GM19397 (cell line): ENCODE measurements around the gene FMNL2.
"Not testable (repeated sequence)": the region's sequence is repeated elsewhere in the genome, so short reads cannot be mapped to it uniquely, and the experiment has no call there.

Source experiments
- ATAC-seq: cut with Tn5 transposase; IDR thresholded peaks from one replicate; pipeline ENCODE4 v1.9.1; 2021; ENCODE audit warnings: mild to moderate bottlenecking, moderate library complexity; ENCODE audit not compliant: unreplicated experiment

Gene FMNL2

GRCh38 chr2:152372438-152372984 is 37.5 kb downstream of the FMNL2 start:
- ATAC-seq: no peak

- no peak for ATAC-seq
These were observed 40.2 kb downstream of the FMNL2 start for GRCh38 chr2:152375174-152375573.

- no peak for ATAC-seq
These were observed 41.4 kb downstream of the FMNL2 start for GRCh38 chr2:152376385-152376784.

- no peak for ATAC-seq
These were observed 42.0 kb downstream of the FMNL2 start for GRCh38 chr2:152376968-152377367.

- ATAC-seq: no peak
These were observed 44.1 kb downstream of the FMNL2 start for GRCh38 chr2:152379089-152379488.

- no peak for ATAC-seq
These were observed 45.5 kb downstream of the FMNL2 start for GRCh38 chr2:152380261-152381055.

GRCh38 chr2:152383702-152384101 is 48.7 kb downstream of the FMNL2 start:
- ATAC-seq: no peak

- ATAC-seq: no peak
These were observed 50.0 kb downstream of the FMNL2 start for GRCh38 chr2:152384992-152385391.

- ATAC-seq: no peak
These were observed 50.7 kb downstream of the FMNL2 start for GRCh38 chr2:152385650-152386049.

GRCh38 chr2:152386266-152386665 is 51.3 kb downstream of the FMNL2 start:
- ATAC-seq: no peak

GRCh38 chr2:152387041-152387440 is 52.1 kb downstream of the FMNL2 start:
- no peak for ATAC-seq

GRCh38 chr2:152388269-152388668 is 53.3 kb downstream of the FMNL2 start:
- not testable (repeated sequence) for ATAC-seq

- no peak for ATAC-seq
These were observed 54.5 kb downstream of the FMNL2 start for GRCh38 chr2:152389483-152389882.

GRCh38 chr2:152390837-152391236 is 55.9 kb downstream of the FMNL2 start:
- no peak for ATAC-seq

GRCh38 chr2:152391318-152391717 is 56.3 kb downstream of the FMNL2 start:
- no peak for ATAC-seq

- ATAC-seq: no peak
These were observed 58.4 kb downstream of the FMNL2 start for GRCh38 chr2:152393377-152393776.

GRCh38 chr2:152394326-152394725 is 59.4 kb downstream of the FMNL2 start:
- ATAC-seq: no peak

GRCh38 chr2:152395103-152395502 is 60.1 kb downstream of the FMNL2 start:
- ATAC-seq: no peak

GRCh38 chr2:152395572-152395971 is 60.6 kb downstream of the FMNL2 start:
- ATAC-seq: no peak

- ATAC-seq: no peak
These were observed 61.1 kb downstream of the FMNL2 start for GRCh38 chr2:152396051-152396511.

- ATAC-seq: no peak
These were observed 61.8 kb downstream of the FMNL2 start for GRCh38 chr2:152396763-152397162.

GRCh38 chr2:152399003-152399402 is 64.0 kb downstream of the FMNL2 start:
- ATAC-seq: no peak
